ENCODE results near the gene TXNDC16. TPM values are rescaled to one million over a fixed set of nuclear protein-coding genes. Genes with fewer than 3 reads are reported as not detected.

The TXNDC16 gene
- total RNA-seq, 1 donor from 2014 or later = 2.1 TPM

DNA sequence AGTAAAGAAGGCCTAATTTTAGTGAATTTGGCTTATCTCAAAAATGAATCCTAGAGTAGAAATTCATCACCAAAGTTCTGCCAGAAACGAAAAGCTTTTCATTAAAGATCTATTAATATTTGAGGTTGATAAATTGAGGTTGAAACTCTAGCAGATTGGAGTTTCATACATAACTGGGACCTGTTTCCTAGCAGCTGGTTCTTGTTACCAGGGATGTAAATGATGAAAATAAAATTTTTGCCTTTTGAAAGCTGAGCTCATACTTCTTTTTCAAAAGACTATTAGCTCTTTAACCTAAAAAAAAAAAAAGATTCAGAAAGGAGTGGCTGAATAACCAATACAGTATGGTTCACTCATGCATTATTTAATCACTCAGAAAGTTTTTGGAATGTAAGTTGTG lies 139.9 kb downstream of the TXNDC16 start:
- no peaks in the 10 kb centered on the region for H3K27me3 ChIP-seq (ENCODE audit: control insufficient read depth, insufficient read depth, low read length)
- no peak overlapping the region for H3K4me3 ChIP-seq (ENCODE audit: low read depth, low read length)
- DNase-seq (ENCODE audit: low read depth) = no peak
- H3K36me3 ChIP-seq (ENCODE audit: control insufficient read depth, insufficient read depth, low read length) = no peaks in the 10 kb centered on the region
- TF ChIP-seq, protein P1, sequence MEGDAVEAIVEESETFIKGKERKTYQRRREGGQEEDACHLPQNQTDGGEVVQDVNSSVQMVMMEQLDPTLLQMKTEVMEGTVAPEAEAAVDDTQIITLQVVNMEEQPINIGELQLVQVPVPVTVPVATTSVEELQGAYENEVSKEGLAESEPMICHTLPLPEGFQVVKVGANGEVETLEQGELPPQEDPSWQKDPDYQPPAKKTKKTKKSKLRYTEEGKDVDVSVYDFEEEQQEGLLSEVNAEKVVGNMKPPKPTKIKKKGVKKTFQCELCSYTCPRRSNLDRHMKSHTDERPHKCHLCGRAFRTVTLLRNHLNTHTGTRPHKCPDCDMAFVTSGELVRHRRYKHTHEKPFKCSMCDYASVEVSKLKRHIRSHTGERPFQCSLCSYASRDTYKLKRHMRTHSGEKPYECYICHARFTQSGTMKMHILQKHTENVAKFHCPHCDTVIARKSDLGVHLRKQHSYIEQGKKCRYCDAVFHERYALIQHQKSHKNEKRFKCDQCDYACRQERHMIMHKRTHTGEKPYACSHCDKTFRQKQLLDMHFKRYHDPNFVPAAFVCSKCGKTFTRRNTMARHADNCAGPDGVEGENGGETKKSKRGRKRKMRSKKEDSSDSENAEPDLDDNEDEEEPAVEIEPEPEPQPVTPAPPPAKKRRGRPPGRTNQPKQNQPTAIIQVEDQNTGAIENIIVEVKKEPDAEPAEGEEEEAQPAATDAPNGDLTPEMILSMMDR (IDR thresholded peaks at IDR 0.05; ENCODE audit: insufficient read depth, low read length, poor library complexity, severe bottlenecking) = no peak

DNA sequence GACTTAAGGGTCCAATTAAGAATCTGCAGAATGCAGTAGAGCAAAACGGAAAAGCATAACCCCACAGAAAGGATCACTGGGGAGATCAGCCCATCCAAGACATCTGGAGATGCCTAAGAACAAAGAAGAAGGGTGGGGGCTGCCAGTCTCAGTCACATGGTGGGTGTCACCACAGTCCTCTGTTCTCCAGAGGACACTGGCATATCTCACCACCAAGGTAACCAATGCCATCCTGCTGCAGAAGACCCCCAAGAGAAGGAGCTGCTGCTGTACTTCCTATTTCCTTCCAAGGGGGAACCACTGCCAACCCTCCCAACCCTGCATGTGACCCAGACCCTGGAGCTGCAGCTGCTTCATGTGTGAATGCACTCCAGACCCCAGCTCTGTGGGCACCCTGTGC lies 147.0 kb downstream of the TXNDC16 start:
- Histone ChIP-seq H3K27me3 (ENCODE audit: control insufficient read depth, insufficient read depth, low read length) (no peaks in the 10 kb centered on the region), H3K36me3 (ENCODE audit: control insufficient read depth, insufficient read depth, low read length) (no peaks in the 10 kb centered on the region), H3K4me3 (ENCODE audit: low read depth, low read length) (no peak overlapping the region)
- TF ChIP-seq, protein P1 (IDR thresholded peaks at IDR 0.05; ENCODE audit: insufficient read depth, low read length, poor library complexity, severe bottlenecking) = no peak
- DNase-seq (ENCODE audit: low read depth) = no peak

DNA sequence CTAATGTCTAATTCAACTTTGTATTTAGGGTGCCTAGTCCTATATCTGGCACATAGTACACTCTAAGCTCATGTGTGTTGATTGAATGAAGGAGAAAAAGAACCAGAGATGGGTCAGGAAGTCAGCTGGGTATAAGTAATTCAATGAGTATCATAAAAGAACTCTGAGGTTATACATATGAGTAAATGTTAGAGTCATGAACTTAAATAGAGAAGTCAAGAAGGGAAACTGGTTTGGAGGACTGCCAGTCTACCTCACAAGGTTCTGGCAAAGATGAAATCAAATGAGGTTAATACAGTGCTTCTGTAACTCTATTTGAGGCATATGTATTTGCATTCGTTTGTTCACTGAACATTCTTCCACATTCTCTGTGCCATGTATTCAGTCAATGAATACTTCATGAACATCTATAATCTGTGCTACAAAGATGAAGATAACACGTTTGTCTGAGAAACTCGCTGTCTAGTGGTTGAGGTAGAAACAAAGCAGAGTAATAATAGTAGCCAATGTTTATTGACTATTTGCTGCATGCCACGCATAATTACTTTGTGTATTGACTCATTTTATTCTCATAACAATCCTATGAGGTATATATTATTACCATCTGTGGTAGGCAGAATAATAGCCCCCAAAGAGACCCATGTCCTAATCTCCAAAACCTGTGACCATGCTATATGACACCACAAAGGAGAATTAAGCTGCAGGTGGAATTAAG lies 149.3 kb downstream of the TXNDC16 start:
- TF ChIP-seq, protein P1 (IDR thresholded peaks at IDR 0.05; ENCODE audit: insufficient read depth, low read length, poor library complexity, severe bottlenecking) = no peak

DNA sequence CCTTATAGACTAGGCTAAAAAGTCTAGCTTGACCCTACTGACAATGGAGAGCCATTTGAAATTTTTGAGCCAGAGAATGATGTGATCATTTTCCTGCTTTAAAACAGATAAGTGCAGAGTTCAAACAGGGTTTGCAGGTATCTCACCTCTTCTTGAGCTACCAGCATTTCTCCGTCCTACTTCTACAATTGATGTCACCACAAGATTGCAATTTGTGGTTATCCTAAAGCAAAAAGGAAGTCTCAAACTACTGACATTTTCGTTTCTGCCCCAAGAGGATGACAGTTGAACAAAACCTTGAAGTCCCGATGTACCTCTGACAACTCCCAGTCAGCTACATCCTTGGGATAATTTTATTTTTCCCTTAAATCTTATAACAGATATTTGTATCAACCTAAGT lies 151.5 kb downstream of the TXNDC16 start:
- no peak for DNase-seq (ENCODE audit: low read depth)
- H3K36me3 ChIP-seq (ENCODE audit: control insufficient read depth, insufficient read depth, low read length) = no peaks in the 10 kb centered on the region
- TF ChIP-seq, protein P1 (IDR thresholded peaks at IDR 0.05; ENCODE audit: insufficient read depth, low read length, poor library complexity, severe bottlenecking) = no peak
- H3K27me3 ChIP-seq (ENCODE audit: control insufficient read depth, insufficient read depth, low read length) = no peaks in the 10 kb centered on the region
- no peak overlapping the region for H3K4me3 ChIP-seq (ENCODE audit: low read depth, low read length)

More for the DNA sequence above, 149.3 kb downstream of the TXNDC16 start:
- no peaks in the 10 kb centered on the region for H3K27me3 ChIP-seq (ENCODE audit: control insufficient read depth, insufficient read depth, low read length)
- DNase-seq (ENCODE audit: low read depth) = no peak
- H3K36me3 ChIP-seq (ENCODE audit: control insufficient read depth, insufficient read depth, low read length) = no peaks in the 10 kb centered on the region
- H3K4me3 ChIP-seq (ENCODE audit: low read depth, low read length) = no peak overlapping the region

DNA sequence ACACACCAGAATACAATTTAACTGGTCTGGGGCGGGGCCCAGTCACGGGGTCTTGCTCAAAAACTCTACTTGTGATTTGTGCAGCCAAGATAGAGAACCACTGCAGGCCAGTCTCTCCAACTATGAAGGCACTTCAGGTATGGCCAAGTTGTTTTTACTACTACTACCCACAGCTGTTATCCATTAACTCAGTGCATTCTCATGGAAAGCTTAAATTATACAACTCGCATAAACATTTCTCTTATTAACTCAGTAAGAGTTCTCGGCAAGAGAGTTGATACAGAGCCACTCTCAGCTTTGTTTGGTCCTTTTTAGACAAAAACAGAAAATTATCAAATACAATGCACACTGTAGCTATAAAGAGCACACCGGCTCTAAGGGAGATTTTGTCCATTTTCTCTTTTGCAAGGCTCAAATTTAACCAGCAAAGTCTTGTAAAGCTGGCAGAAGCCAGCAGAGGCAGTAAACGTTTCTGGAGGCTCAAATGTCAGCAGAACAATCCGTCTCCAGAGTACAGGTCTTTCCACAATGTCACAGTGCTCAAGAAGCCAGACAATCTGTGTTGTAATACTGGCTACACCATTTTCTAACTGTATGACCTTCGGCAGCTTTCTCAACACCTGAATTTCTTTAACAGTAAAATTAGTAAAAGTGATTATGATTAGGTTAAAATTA lies 152.2 kb downstream of the TXNDC16 start:
- no peak overlapping the region for H3K4me3 ChIP-seq (ENCODE audit: low read depth, low read length)
- no peaks in the 10 kb centered on the region for H3K27me3 ChIP-seq (ENCODE audit: control insufficient read depth, insufficient read depth, low read length)
- TF ChIP-seq, protein P1 (IDR thresholded peaks at IDR 0.05; ENCODE audit: insufficient read depth, low read length, poor library complexity, severe bottlenecking) = peak; percentile 52
- H3K36me3 ChIP-seq (ENCODE audit: control insufficient read depth, insufficient read depth, low read length) = no peaks in the 10 kb centered on the region
- peak; percentile 64 for DNase-seq (ENCODE audit: low read depth)
